HCT116 (cell line): ENCODE results near the gene ARHGAP1.

ENCODE experiments used
- CTCF ChIP-seq, 3 experiments: fragments of 200-600 bp in 1 of 3; sonication (generic) in 1 of 3; IDR thresholded peaks in 2 of 3; conservative IDR thresholded peaks in 1 of 3; 2 replicates each; pipeline ENCODE4 v1.5.1; 2012 to 2017; ENCODE audit warnings: low read depth in 2 of 3, low read length in 2 of 3, antibody characterized with exemption in 1 of 3, borderline replicate concordance in 1 of 3, control low read depth in 1 of 3, mild to moderate bottlenecking in 1 of 3, mixed read lengths in 1 of 3, mixed run types in 1 of 3, moderate library complexity in 1 of 3; ENCODE audit not compliant: insufficient read depth in 1 of 3
- ELF1 ChIP-seq: IDR thresholded peaks from 2 replicates; pipeline ENCODE4 v1.6.1; 2012; ENCODE audit warnings: low read depth, borderline replicate concordance
- EZH2 ChIP-seq: fragments of 200-600 bp; sonication (generic); IDR thresholded peaks from 2 replicates; pipeline ENCODE4 v1.6.1; 2017; ENCODE audit warnings: antibody characterized with exemption, mixed run types
- JUND ChIP-seq: IDR thresholded peaks from 2 replicates; pipeline ENCODE4 v1.6.1; 2012
- MAX ChIP-seq: IDR thresholded peaks from 2 replicates; pipeline ENCODE4 v1.6.1; 2012
- POLR2A ChIP-seq: IDR thresholded peaks from 2 replicates; pipeline ENCODE4 v1.7.0; 2011; ENCODE audit warnings: borderline replicate concordance; ENCODE audit not compliant: insufficient read depth, insufficient read length; ENCODE audit errors: extremely low read depth
- POLR2AphosphoS5 ChIP-seq: IDR thresholded peaks from 2 replicates; pipeline ENCODE4 v1.6.1; 2011; ENCODE audit warnings: mild to moderate bottlenecking, low read depth, low read length, moderate library complexity
- RAD21 ChIP-seq: IDR thresholded peaks from 2 replicates; pipeline ENCODE4 v1.6.1; 2012; ENCODE audit warnings: low read depth, mild to moderate bottlenecking
- REST ChIP-seq: IDR thresholded peaks from 2 replicates; pipeline ENCODE4 v1.6.1; 2012; ENCODE audit warnings: low read depth
- YY1 ChIP-seq: IDR thresholded peaks from 2 replicates; pipeline ENCODE4 v1.6.1; 2011; ENCODE audit warnings: low read length, low read depth, moderate library complexity, mild to moderate bottlenecking; ENCODE audit not compliant: insufficient replicate concordance; ENCODE audit errors: extremely low read depth
- ZFX ChIP-seq: fragments of 450-650 bp; IDR thresholded peaks from 2 replicates; pipeline ENCODE4 v1.6.1; 2017

GRCh38 chr11:46631676-46632075 is 68.7 kb downstream of the ARHGAP1 start:
- TF ChIP-seq CTCF (IDR thresholded peaks at IDR 0.05 in 2 of 3, conservative IDR thresholded peaks at IDR 0.05 in 1 of 3; ENCODE audit: borderline replicate concordance in 1 of 3, insufficient read depth in 1 of 3, low read depth in 2 of 3, low read length in 2 of 3): no peak
- no peak for TF ChIP-seq YY1
- TF ChIP-seq POLR2AphosphoS5: no peak
- no peak for TF ChIP-seq REST
- TF ChIP-seq EZH2: no peak
- TF ChIP-seq ELF1: no peak
- no peak for TF ChIP-seq ZFX
- TF ChIP-seq POLR2A: no peak
- TF ChIP-seq JUND: no peak
- TF ChIP-seq MAX: no peak
- no peak for TF ChIP-seq RAD21
